ENCODE results near the gene FRYL.

FRYL gene

GRCh38 chr4:48602222-48602621, 177.9 kb downstream of the FRYL start:
- DNase-seq, result no peak

GRCh38 chr4:48596336-48596735, 183.7 kb downstream of the FRYL start:
- DNase-seq, result no peak

- no peak for DNase-seq
Measured at GRCh38 chr4:48594180-48594579, 185.9 kb downstream of the FRYL start.

GRCh38 chr4:48591372-48591771, 188.7 kb downstream of the FRYL start:
- DNase-seq, result no peak

GRCh38 chr4:48590884-48591283, 189.2 kb downstream of the FRYL start:
- no peak for DNase-seq

- peak; percentile 43 for DNase-seq
Measured at GRCh38 chr4:48589098-48589445, 191.0 kb downstream of the FRYL start.

- peak; percentile 28 for DNase-seq
Measured at GRCh38 chr4:48588230-48589097, 191.6 kb downstream of the FRYL start.

- no peak for DNase-seq
Measured at GRCh38 chr4:48585401-48585800, 194.7 kb downstream of the FRYL start.

GRCh38 chr4:48578132-48578968, 201.7 kb downstream of the FRYL start:
- DNase-seq, result peak; percentile 78

- no peak for DNase-seq
Measured at GRCh38 chr4:48575964-48576363, 204.1 kb downstream of the FRYL start.

GRCh38 chr4:48571471-48571870, 208.6 kb downstream of the FRYL start:
- no peak for DNase-seq

- DNase-seq, result peak; percentile 4
Measured at GRCh38 chr4:48570646-48571220, 209.3 kb downstream of the FRYL start.

- no peak for DNase-seq
Measured at GRCh38 chr4:48566034-48566384, 214.1 kb downstream of the FRYL start.

GRCh38 chr4:48565362-48566033, 214.6 kb downstream of the FRYL start:
- no peak for DNase-seq

GRCh38 chr4:48564151-48564550, 215.9 kb downstream of the FRYL start:
- no peak for DNase-seq

- no peak for DNase-seq
Measured at GRCh38 chr4:48558819-48559218, 221.3 kb downstream of the FRYL start.

- no peak for DNase-seq
Measured at GRCh38 chr4:48558026-48558425, 222.1 kb downstream of the FRYL start.

GRCh38 chr4:48557478-48557877, 222.6 kb downstream of the FRYL start:
- DNase-seq, result no peak

GRCh38 chr4:48556268-48556667, 223.8 kb downstream of the FRYL start:
- no peak for DNase-seq

- no peak for DNase-seq
Measured at GRCh38 chr4:48554606-48555005, 225.5 kb downstream of the FRYL start.

- DNase-seq, result no peak
Measured at GRCh38 chr4:48553720-48554119, 226.4 kb downstream of the FRYL start.

- peak; percentile 11 for DNase-seq
Measured at GRCh38 chr4:48546336-48546735, 233.7 kb downstream of the FRYL start.

GRCh38 chr4:48543796-48544195, 236.3 kb downstream of the FRYL start:
- no peak for DNase-seq

Measured in suppressor macrophage treated with lipopolysaccharide for 4 hours (primary cell).